ENCODE data around the gene VCAN. TPM values are rescaled to one million over a fixed set of nuclear protein-coding genes. Genes with fewer than 3 reads are reported as not detected.

Gene VCAN
- total RNA-seq, 4 donors from 2014 or later: 26.8 to 148 (median 65.8) TPM

DNA sequence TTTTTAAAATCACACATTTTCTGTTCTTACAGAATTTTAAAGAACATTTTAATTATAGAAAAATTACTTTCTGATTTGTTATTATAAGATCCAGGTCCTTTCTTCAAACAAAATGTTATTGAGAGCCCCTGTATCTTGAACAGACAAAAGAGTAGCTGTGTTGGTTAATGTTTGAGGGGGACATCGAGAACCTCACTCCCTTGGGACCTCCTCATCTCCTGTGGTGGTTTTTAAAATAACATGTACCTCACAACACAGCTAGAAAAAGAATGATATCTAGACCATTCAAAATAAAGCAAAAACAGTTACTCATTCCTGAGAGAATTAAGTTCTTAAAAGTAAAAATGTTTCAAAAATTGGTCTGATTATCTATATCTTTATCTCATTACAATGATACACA lies 54.7 kb downstream of the VCAN start:
- Histone ChIP-seq H3K9me3 (no peaks in the 10 kb centered on the region), H3K27ac (no peak overlapping the region), H3K4me3 (no peak overlapping the region), H3K4me1 (no peaks in the 10 kb centered on the region), H3K36me3 (no peaks in the 10 kb centered on the region), H3K27me3 (no peaks in the 10 kb centered on the region)
- TF ChIP-seq POLR2A (IDR thresholded peaks at IDR 0.05) (no peak), POLR2AphosphoS5 (IDR thresholded peaks at IDR 0.05) (no peak), EP300 (IDR thresholded peaks at IDR 0.05) (no peak), CTCF (IDR thresholded peaks at IDR 0.05) (no peak)
- ATAC-seq: no peak
- 83 to 90% methylated on average over 1 of the region's 1 CpG for WGBS, 2 donors (ENCODE audit: low coverage in 1 of 2)

DNA sequence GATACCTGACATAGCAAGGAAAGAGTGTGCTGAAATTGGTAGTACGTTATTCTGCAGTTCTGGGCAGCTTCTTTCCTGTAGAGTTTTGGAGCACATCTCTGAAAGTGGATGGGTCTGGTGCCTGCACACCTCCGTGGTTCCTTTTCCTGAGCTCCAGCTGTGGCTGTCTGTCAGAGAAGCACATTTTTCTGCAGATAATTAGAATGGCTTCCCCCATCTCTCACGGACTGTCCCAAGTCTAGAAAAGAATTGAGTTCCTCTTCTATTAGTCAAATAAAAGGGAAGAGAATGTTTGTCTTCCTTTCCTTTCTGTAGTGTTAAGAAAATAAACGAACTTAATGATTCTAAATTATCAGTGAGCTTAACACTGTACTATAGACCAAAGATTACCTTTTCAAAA lies 55.7 kb downstream of the VCAN start:
- Histone ChIP-seq H3K4me3 (no peak overlapping the region), H3K9me3 (no peaks in the 10 kb centered on the region), H3K4me1 (no peaks in the 10 kb centered on the region), H3K27ac (no peak overlapping the region), H3K27me3 (no peaks in the 10 kb centered on the region), H3K36me3 (no peaks in the 10 kb centered on the region)
- no peak for TF ChIP-seq EP300 (IDR thresholded peaks at IDR 0.05)
- no peak for TF ChIP-seq POLR2A (IDR thresholded peaks at IDR 0.05)
- no peak for TF ChIP-seq CTCF (IDR thresholded peaks at IDR 0.05)
- no peak for TF ChIP-seq POLR2AphosphoS5 (IDR thresholded peaks at IDR 0.05)
- 51 to 78% methylated on average over 4 of the region's 4 CpGs for WGBS, 2 donors (ENCODE audit: low coverage in 1 of 2)
- no peak for ATAC-seq

- Histone ChIP-seq H3K36me3 (no peaks in the 10 kb centered on the region), H3K4me3 (no peak overlapping the region), H3K9me3 (no peaks in the 10 kb centered on the region), H3K4me1 (no peaks in the 10 kb centered on the region), H3K27ac (no peak overlapping the region), H3K27me3 (no peaks in the 10 kb centered on the region)
- TF ChIP-seq POLR2AphosphoS5 (IDR thresholded peaks at IDR 0.05) (no peak), POLR2A (IDR thresholded peaks at IDR 0.05) (no peak), EP300 (IDR thresholded peaks at IDR 0.05) (no peak), CTCF (IDR thresholded peaks at IDR 0.05) (no peak)
- ATAC-seq: no peak
- 71 to 96% methylated on average over 3 to 4 of the region's 4 CpGs for WGBS, 2 donors (ENCODE audit: low coverage in 1 of 2)
Measured at GRCh38 chr5:83527722-83528438, 56.3 kb downstream of the VCAN start.

DNA sequence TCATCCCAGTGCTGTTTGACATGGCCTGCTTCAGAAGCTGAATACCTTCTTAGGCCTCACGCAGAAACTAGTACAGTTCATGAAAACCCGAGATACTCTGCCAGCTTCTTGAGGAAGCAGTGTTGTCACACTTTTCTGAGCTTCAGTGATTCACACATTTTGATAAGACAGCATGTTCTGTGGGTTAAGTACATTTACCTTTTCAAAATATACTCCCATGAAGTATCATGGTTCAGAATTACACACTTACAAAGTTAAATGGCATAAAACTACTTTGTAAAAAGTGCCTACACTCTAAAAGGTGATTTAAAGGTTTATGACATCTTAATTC lies 56.9 kb downstream of the VCAN start:
- H3K9me3 ChIP-seq: no peaks in the 10 kb centered on the region
- no peak overlapping the region for H3K4me3 ChIP-seq
- no peaks in the 10 kb centered on the region for H3K36me3 ChIP-seq
- H3K27me3 ChIP-seq: no peaks in the 10 kb centered on the region
- WGBS, 2 donors (ENCODE audit: low coverage in 1 of 2): 50 to 75% methylated on average over 1 to 2 of the region's 2 CpGs
- TF ChIP-seq POLR2AphosphoS5 (IDR thresholded peaks at IDR 0.05) (no peak), CTCF (IDR thresholded peaks at IDR 0.05) (no peak), POLR2A (IDR thresholded peaks at IDR 0.05) (no peak), EP300 (IDR thresholded peaks at IDR 0.05) (no peak)
- H3K4me1 ChIP-seq: no peaks in the 10 kb centered on the region
- no peak overlapping the region for H3K27ac ChIP-seq
- ATAC-seq: no peak

- H3K4me1 ChIP-seq: no peaks in the 10 kb centered on the region
- H3K36me3 ChIP-seq: no peaks in the 10 kb centered on the region
- H3K9me3 ChIP-seq: no peaks in the 10 kb centered on the region
- TF ChIP-seq EP300 (IDR thresholded peaks at IDR 0.05): no peak
- no peak overlapping the region for H3K4me3 ChIP-seq
- 33 to 43% methylated on average over 2 of the region's 2 CpGs for WGBS, 2 donors (ENCODE audit: low coverage in 1 of 2)
- no peak overlapping the region for H3K27ac ChIP-seq
- no peaks in the 10 kb centered on the region for H3K27me3 ChIP-seq
- ATAC-seq: no peak
Measured at GRCh38 chr5:83530193-83530592, 58.6 kb downstream of the VCAN start.
